HepG2 (cell line): ENCODE measurements around the gene DUSP16. TPM values are rescaled to one million over a fixed set of nuclear protein-coding genes. Genes with fewer than 3 reads are reported as not detected.

Experiments
- BCL3 ChIP-seq: sonication (generic); formaldehyde crosslinking; IDR thresholded peaks from 2 replicates; pipeline ENCODE4 v1.5.1; 2020; ENCODE audit warnings: mild to moderate bottlenecking, missing genetic modification reagents, moderate library complexity
- CEBPG ChIP-seq: IDR thresholded peaks from 2 replicates; pipeline ENCODE4 v1.6.1; 2016
- DRAP1 ChIP-seq: IDR thresholded peaks from 2 replicates; pipeline ENCODE4 v1.6.1; 2016; ENCODE audit warnings: missing genetic modification reagents, missing compliant biosample characterization
- HIVEP1 ChIP-seq: sonication (generic); formaldehyde crosslinking; IDR thresholded peaks from 2 replicates; pipeline ENCODE4 v1.4.0; 2020; ENCODE audit warnings: mild to moderate bottlenecking, missing genetic modification reagents
- MAX ChIP-seq: IDR thresholded peaks from 2 replicates; pipeline ENCODE4 v1.6.1; 2012; ENCODE audit warnings: inconsistent platforms
- PHF21A ChIP-seq: sonication (generic); formaldehyde crosslinking; IDR thresholded peaks from 2 replicates; pipeline ENCODE4 v1.5.0; 2020; ENCODE audit warnings: mild to moderate bottlenecking, missing genetic modification reagents
- PHF8 ChIP-seq: sonication (generic); formaldehyde crosslinking; IDR thresholded peaks from 2 replicates; pipeline ENCODE4 v1.5.0; 2020; ENCODE audit warnings: missing genetic modification reagents
- SATB2 ChIP-seq: sonication (generic); formaldehyde crosslinking; IDR thresholded peaks from 2 replicates; pipeline ENCODE4 v1.5.0; 2020; ENCODE audit warnings: missing genetic modification reagents
- TOPORS ChIP-seq: sonication (generic); formaldehyde crosslinking; IDR thresholded peaks from 2 replicates; pipeline ENCODE4 v1.8.0; 2023; ENCODE audit warnings: mild to moderate bottlenecking, missing genetic modification reagents
- UBTF ChIP-seq: sonication (generic); formaldehyde crosslinking; IDR thresholded peaks from 2 replicates; pipeline ENCODE4 v1.4.0; 2020; ENCODE audit warnings: mild to moderate bottlenecking, missing genetic modification reagents
- ZFP62 ChIP-seq: sonication (generic); formaldehyde crosslinking; IDR thresholded peaks from 2 replicates; pipeline ENCODE4 v1.4.0; 2020; ENCODE audit warnings: missing genetic modification reagents
- ZFX ChIP-seq: sonication (generic); formaldehyde crosslinking; IDR thresholded peaks from 2 replicates; pipeline ENCODE4 v1.4.0; 2020; ENCODE audit warnings: mild to moderate bottlenecking, low read depth, missing genetic modification reagents, moderate library complexity
- ZFY ChIP-seq: sonication (generic); formaldehyde crosslinking; IDR thresholded peaks from 2 replicates; pipeline ENCODE4 v1.4.0; 2020; ENCODE audit warnings: missing genetic modification reagents
- ZNF263 ChIP-seq: sonication (generic); formaldehyde crosslinking; IDR thresholded peaks from 2 replicates; pipeline ENCODE4 v1.4.0; 2020; ENCODE audit warnings: missing genetic modification reagents
- ZNF329 ChIP-seq: sonication (generic); formaldehyde crosslinking; IDR thresholded peaks from 2 replicates; pipeline ENCODE4 v1.9.0; 2021; ENCODE audit warnings: low read depth, mild to moderate bottlenecking, missing genetic modification reagents
- ZNF501 ChIP-seq: sonication (generic); formaldehyde crosslinking; IDR thresholded peaks from 2 replicates; pipeline ENCODE4 v1.5.1; 2020; ENCODE audit warnings: mild to moderate bottlenecking, moderate library complexity, missing genetic modification reagents
- ZNF512 ChIP-seq: sonication (generic); formaldehyde crosslinking; IDR thresholded peaks from 2 replicates; pipeline ENCODE4 v1.4.0; 2020; ENCODE audit warnings: mild to moderate bottlenecking, missing genetic modification reagents
- ZNF670 ChIP-seq: sonication (generic); formaldehyde crosslinking; IDR thresholded peaks from 2 replicates; pipeline ENCODE4 v1.8.0; 2022; ENCODE audit warnings: mild to moderate bottlenecking, missing genetic modification reagents, borderline replicate concordance
- ZNF800 ChIP-seq: sonication (generic); formaldehyde crosslinking; IDR thresholded peaks from 2 replicates; pipeline ENCODE4 v1.4.0; 2020; ENCODE audit warnings: missing genetic modification reagents
- polyA plus RNA-seq, 8 experiments: library from polyadenylated mRNA; depleted of rRNA in 3 of 8; stranded (reverse) in 7 of 8; unstranded in 1 of 8; fragments of >200 nt; fragmentation: Illumina TruSeq in 4 of 8; extraction: Trizol in 4 of 8; gene quantifications; 2 replicates each; pipeline versions ENCODE4 v1.2.1 to v1.2.3, GENCODE V29; 2011 to 2016; ENCODE audit warnings: low read depth in 4 of 8, missing spikeins in 1 of 8, mixed read lengths in 1 of 8; ENCODE audit not compliant: insufficient read depth in 1 of 8
- total RNA-seq, 5 experiments: library from RNA; depleted of rRNA; stranded (reverse); fragments of >200 nt; fragmentation: Illumina TruSeq; extraction: Trizol; gene quantifications; 2 replicates each; pipeline ENCODE4 v1.2.3, GENCODE V29; 2016; ENCODE audit warnings: low read depth in 1 of 5

DUSP16 gene
- total and polyA plus RNA-seq, 2 of the 13 experiments (the other 11 are each of a cell fraction or from before 2014, with no cell fraction given) = 45.7 to 46.6 TPM

GRCh38 chr12:12561371-12562015 lies 1.2 kb downstream of the DUSP16 start (continued):
- TF ChIP-seq DRAP1 (peak; percentile 0; the same call in 1 of the 2 replicates), SATB2 (CRISPR knock-in tag) (0 out of 2 replicates have a peak, but pooled peaks have one; percentile 69), ZNF670 (CRISPR knock-in tag) (0 out of 2 replicates have a peak, but pooled peaks have one; percentile 40), MAX (peak; percentile 62), PHF21A (CRISPR knock-in tag) (0 out of 2 replicates have a peak, but pooled peaks have one; percentile 7), BCL3 (0 out of 2 replicates have a peak, but pooled peaks have one; percentile 28), ZNF263 (peak; percentile 24; the same call in 1 of the 2 replicates), ZNF800 (CRISPR knock-in tag) (no peak), ZFP62 (CRISPR knock-in tag) (no peak), ZNF512 (CRISPR knock-in tag) (no peak), ZNF501 (peak; percentile 63), ZFY (CRISPR knock-in tag) (peak; percentile 84), ZNF329 (peak; percentile 70; the same call in 1 of the 2 replicates), CEBPG (peak; percentile 57), TOPORS (CRISPR knock-in tag) (0 out of 2 replicates have a peak, but pooled peaks have one; percentile 54), HIVEP1 (no peak), ZFX (peak; percentile 62; the same call in 1 of the 2 replicates), UBTF (CRISPR knock-in tag) (peak; percentile 93), PHF8 (peak; percentile 63)
